ENCODE data around the gene TACR2. TPM values are rescaled to one million over a fixed set of nuclear protein-coding genes. Genes with fewer than 3 reads are reported as not detected.

Gene TACR2
- total RNA-seq, 1 experiment from 2014 or later, result 0.29 TPM

DNA sequence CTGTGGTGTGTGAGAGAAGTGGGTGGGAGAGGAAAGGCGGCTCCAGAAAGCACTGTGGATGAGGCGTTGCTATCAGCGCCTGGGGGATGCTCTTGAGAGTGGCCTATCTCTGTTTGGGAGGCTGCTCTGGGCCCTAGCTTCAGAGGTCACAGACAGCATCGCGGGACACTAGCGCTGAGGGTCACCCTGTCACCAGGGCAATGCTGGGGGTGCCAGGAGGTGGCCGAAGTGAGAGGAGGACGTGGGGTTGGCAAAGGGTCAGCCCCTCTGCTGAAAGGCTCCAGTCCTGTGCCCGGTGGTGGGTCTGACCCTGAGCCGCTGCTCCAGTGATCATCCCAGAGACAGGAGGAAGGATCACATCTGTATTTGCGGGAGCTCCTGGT lies 3.0 kb upstream of the TACR2 start:
- DNase-seq (ENCODE audit: low read depth), result no peak

DNA sequence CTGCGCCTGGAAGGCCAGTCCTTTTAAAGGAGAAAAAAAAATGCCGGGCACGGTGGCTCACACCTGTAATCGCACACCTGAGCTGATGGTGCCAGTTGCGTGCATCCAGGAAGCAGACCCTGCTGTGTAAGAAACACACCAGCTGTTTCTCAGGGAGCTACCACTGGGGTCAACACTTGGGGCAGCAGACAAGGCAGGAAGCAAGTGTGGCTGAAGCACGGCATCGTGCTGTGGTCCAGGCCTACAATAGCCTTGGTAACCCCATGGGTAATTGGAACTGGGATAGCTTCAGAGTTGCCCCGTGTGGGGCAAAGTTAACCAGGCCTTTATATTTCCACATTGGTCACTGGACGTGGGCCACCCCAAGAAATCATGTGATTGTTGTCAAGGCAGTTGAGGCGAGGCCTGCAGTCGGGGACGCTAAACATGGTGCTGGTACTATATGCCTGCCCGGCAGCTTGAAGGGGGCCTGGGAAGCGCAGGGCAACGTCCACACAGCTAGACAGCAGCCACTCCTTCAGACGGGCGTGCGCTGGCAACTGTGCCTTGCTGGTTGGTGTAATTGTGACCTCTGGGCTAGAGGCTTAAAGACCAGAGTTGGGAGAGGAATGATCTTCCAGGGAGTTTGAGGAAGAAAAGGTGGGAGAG lies 2.5 kb upstream of the TACR2 start:
- DNase-seq (ENCODE audit: low read depth), result no peak

GRCh38 chr10:69418052-69418752 lies 1.5 kb upstream of the TACR2 start:
- DNase-seq (ENCODE audit: low read depth), result no peak

DNA sequence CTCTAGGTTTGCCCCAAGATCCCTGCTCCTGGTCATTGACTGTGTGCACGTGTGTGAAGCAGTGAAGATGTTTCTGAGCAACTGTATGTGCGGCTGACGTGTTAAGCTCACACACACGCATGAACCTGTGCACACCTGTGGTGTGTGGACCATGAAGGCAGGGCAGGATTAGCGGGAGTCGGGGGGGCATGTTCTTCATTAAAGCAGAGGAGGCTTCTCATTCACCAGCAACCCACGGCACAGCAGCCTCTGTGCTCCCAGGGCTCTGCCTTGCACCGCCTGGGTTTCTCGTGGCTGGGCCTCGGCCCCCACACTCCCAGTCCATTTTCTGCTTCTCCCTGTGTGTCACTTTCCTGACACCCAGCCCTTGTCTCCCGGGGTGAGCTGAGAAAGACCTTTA lies 824 bp upstream of the TACR2 start:
- no peak for DNase-seq (ENCODE audit: low read depth)

- no peak for DNase-seq (ENCODE audit: low read depth)
Observed at GRCh38 chr10:69415951-69416350, 767 bp downstream of the TACR2 start.

- no peak for DNase-seq (ENCODE audit: low read depth)
Observed at GRCh38 chr10:69415049-69415448, 1.7 kb downstream of the TACR2 start.

- DNase-seq (ENCODE audit: low read depth), result no peak
Observed at GRCh38 chr10:69414036-69415018, 2.4 kb downstream of the TACR2 start.

- peak; percentile 72 for DNase-seq (ENCODE audit: low read depth)
Observed at GRCh38 chr10:69413221-69413865, 3.4 kb downstream of the TACR2 start.

DNA sequence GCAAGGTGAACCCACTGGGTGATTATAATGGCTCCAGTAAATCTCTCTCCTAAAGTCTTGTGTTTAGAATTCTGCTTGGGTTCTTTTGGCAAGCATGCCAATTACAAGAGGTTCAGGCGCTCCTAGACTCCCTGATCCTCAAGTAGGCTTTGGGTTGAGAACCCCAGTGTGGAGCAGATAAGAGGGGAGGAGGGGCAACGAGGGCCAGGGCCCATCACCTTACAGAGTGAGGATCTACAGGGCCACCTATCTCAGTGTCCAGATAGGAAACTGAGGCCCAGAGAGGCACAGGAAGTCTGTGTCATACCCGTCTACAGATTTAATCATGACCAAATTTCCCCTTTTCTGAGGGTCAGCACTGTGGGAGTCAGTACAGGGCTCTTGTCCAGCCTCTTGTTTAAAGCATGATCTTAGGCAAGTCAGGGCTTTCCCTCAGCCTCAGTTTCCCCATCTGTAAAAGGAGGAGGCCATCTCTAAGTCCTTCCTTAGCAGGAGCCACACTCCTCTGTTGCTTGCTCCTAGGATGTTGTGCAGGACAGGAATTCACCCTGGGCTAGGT lies 4.4 kb downstream of the TACR2 start:
- no peak for DNase-seq (ENCODE audit: low read depth)

DNA sequence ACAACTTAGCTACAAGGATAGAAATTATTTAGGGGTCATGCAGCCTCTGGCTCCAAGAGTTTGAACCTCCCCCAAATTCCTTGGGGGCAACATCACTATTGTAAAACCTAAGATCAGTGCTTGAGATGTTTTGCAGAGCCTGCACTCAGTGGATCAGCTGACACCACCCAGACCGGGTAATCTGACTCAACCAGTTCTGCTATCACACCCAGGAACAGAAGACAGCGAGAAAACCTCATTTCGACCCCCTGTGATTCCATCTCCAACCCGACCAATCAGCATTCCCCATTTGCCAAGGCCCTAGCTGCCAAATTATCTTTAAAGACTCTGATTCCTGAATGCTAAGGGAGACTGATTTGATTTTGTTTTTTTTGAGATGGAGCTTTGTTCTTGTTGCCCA lies 5.2 kb downstream of the TACR2 start:
- DNase-seq (ENCODE audit: low read depth), result no peak

- no peak for DNase-seq (ENCODE audit: low read depth)
Observed at GRCh38 chr10:69410487-69410886, 6.2 kb downstream of the TACR2 start.

DNA sequence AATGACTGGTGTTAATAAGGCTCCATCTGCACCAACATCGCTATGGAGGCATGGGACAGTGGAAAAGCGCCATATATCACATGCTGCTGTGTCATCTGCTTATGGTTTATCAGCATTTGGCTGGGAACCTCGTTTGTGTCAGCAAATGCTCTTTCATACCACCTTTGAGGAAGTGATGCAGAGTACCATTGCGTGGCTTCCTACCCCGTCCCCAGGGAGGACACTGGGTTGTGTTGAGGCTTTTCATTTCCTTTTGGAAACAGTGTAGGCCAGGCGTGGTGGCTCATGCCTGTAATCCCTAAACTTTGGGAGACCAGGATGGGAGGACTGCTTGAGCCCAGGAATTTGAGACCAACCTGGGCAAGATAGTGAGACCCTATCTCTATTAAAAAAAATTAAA lies 6.8 kb downstream of the TACR2 start:
- no peak for DNase-seq (ENCODE audit: low read depth)

- DNase-seq (ENCODE audit: low read depth), result no peak
Observed at GRCh38 chr10:69409176-69409495, 7.6 kb downstream of the TACR2 start.

DNA sequence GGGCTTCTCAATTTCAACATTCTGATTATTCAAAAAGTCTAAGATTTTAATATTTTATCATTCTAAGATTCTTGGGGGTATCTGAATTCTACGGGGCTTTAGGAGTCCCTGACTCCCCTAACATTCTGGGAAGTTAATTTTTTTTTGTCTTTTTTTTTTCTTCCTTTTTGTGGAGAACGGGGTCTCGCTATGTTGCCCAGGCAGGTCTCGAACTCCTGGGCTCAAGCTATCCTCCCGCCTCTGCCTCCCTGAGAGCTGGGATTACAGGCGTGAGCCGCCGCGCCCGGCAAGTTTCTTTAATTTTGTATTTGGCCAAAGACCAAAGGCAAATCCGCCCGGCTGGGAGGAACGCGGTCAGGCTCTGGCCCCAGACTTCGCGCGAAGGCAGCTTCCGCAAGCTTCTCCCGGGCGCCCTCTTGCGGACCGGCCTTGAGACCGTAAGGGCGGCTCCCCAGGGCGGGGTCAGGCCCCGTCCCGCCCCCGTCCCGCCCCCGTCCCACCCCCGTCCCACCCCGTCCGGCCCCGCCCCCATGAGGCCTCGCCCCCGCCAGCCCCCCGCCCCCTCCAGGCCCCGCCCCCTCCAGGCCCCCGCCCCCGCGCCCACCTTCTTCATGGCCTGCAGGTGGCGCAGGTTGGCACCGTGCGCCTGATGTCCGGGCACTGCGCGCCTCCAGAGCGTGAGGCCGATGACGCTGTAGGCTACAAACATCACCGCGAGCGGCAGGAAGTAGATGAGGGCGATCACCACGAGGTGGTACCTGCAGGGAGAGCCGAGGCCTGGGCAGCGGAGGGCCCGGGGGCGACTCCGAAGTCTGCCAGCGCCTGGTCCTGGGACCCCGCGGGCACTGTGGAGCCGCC lies 8.2 kb downstream of the TACR2 start:
- peak; percentile 90 for DNase-seq (ENCODE audit: low read depth)

- peak; percentile 32 for DNase-seq (ENCODE audit: low read depth)
Observed at GRCh38 chr10:69407621-69408301, 9.0 kb downstream of the TACR2 start.

- no peak for DNase-seq (ENCODE audit: low read depth)
Observed at GRCh38 chr10:69406816-69407580, 9.7 kb downstream of the TACR2 start.

DNA sequence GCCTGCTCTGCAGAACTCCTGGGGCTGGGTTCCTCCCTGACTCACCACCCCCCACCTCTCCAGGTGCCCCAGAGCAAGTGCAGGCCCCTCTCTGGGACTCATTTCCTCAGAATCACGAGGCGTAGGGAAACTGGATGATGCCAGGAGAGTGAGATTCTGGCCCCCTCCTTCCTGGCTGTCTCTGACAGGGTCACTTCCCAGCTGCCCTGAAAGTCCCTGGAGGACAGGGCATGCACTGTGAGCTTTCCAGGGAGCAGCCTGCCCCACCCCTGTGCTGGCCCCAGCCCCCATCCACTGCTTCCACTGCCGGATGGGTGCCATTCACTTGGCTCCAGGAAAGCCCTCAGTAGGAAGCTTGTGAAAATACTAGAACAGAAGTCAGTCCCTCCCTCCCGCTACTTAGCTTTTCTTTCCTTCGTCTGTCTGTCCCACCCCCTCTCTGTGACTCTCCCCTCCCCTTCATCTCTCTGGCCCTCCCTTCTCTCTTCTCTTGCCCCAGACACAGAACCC lies 10.4 kb downstream of the TACR2 start:
- no peak for DNase-seq (ENCODE audit: low read depth)

DNA sequence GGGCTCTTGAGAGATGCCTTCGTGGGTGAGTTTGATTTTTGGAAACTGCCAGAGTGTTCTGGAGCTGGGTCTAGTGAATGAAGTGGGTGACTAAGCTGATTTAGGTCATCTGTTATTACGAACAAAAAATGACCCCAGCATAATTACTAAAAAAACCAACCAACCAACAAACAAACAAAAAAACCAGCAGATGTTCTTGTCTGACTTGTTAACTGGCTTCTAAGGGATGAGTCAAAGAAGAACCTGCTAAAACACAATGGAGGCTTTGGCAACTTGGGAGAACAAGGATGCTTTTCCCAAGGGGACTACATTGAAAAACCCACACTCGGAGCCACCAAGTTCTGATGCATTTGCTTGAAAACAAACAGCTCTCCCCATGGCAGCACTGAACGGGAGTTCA lies 11.5 kb downstream of the TACR2 start:
- DNase-seq (ENCODE audit: low read depth), result peak; percentile 24

DNA sequence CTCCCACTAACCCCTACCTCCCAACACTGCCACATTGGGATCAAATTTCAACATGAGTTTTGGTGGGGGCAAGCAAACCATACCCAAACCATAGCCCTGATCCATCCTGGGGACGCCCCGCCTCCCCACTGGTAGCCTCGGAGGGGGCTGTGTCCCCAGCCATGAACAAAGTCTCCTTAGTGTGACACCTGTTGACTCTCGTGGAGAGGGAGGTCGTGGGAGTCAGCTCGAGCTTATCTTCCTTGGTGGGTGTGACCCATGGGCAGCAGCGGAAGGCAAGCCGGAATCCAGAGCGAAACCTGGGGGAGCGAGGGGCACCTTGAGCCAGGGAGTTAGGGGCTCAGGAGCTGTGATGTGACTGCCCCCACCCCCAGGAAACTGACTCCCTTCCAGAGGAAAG lies 11.9 kb downstream of the TACR2 start:
- no peak for DNase-seq (ENCODE audit: low read depth)
